ENCODE data around the gene GNL3. TPM values are rescaled to one million over a fixed set of nuclear protein-coding genes. Genes with fewer than 3 reads are reported as not detected.

Gene GNL3
- total and polyA plus RNA-seq, 12 donors, result 20.6 to 60.4 (median 25.8) TPM

- WGBS, 2 donors, result 68 to 72% methylated on average over 7 of the region's 7 CpGs
- no peak overlapping the region for H3K27ac ChIP-seq
- TF ChIP-seq CTCF (IDR thresholded peaks at IDR 0.05), result no peak
- DNase-seq, result no peak
- no peak overlapping the region for H3K4me3 ChIP-seq
- H3K27me3 ChIP-seq, result no peaks in the 10 kb centered on the region
- no peaks in the 10 kb centered on the region for H3K4me1 ChIP-seq
- no peaks in the 10 kb centered on the region for H3K9me3 ChIP-seq
- no peak for ATAC-seq
- peaks cover 8 to 100% (median 77%) of the 10 kb centered on the region in 9 donors for H3K36me3 ChIP-seq
- intact Hi-C loops (cut with DNase I), result no loop called here
These were observed 8.8 kb downstream of the GNL3 start for GRCh38 chr3:52694528-52695189.

- Histone ChIP-seq H3K36me3 (peaks cover 6 to 94% (median 63%) of the 10 kb centered on the region in 9 donors), H3K4me3 (no peak overlapping the region), H3K27ac (no peak overlapping the region), H3K4me1 (no peaks in the 10 kb centered on the region), H3K27me3 (no peaks in the 10 kb centered on the region), H3K9me3 (no peaks in the 10 kb centered on the region)
- no peak for TF ChIP-seq CTCF (IDR thresholded peaks at IDR 0.05)
- ATAC-seq, result no peak
- no peak for DNase-seq
- WGBS, 2 donors, result 82 to 84% methylated on average over 4 of the region's 4 CpGs
- intact Hi-C loops (cut with DNase I), result no loop called here
These were observed 10.2 kb downstream of the GNL3 start for GRCh38 chr3:52695798-52696671.

- H3K27me3 ChIP-seq, result no peaks in the 10 kb centered on the region
- peaks cover 6 to 84% (median 54%) of the 10 kb centered on the region in 9 donors for H3K36me3 ChIP-seq
- H3K9me3 ChIP-seq, result no peaks in the 10 kb centered on the region
- no peak for ATAC-seq
- WGBS, 2 donors, result 87% methylated on average over 2 of the region's 2 CpGs
- H3K27ac ChIP-seq, result peak overlapping the region in 1 of 10 donors; percentile 5
- no peak for TF ChIP-seq CTCF (IDR thresholded peaks at IDR 0.05)
- intact Hi-C loops (cut with DNase I), result no loop called here
- H3K4me1 ChIP-seq, result no peaks in the 10 kb centered on the region
- no peak for DNase-seq
- no peak overlapping the region for H3K4me3 ChIP-seq
These were observed 11.2 kb downstream of the GNL3 start for GRCh38 chr3:52696830-52697631.

- TF ChIP-seq CTCF (IDR thresholded peaks at IDR 0.05), result no peak
- WGBS, 2 donors, result 93 to 94% methylated on average over 4 of the region's 4 CpGs
- no peak for ATAC-seq
These were observed 11.8 kb downstream of the GNL3 start for GRCh38 chr3:52697632-52697965.

More at GRCh38 chr3:52697632-52697965, 11.8 kb downstream of the GNL3 start:
- DNase-seq, result no peak
- Histone ChIP-seq H3K36me3 (peaks cover 6 to 78% (median 49%) of the 10 kb centered on the region in 9 donors), H3K27me3 (no peaks in the 10 kb centered on the region), H3K9me3 (no peaks in the 10 kb centered on the region), H3K4me1 (no peaks in the 10 kb centered on the region), H3K27ac (peak overlapping the region in 1 of 10 donors; percentile 5), H3K4me3 (no peak overlapping the region)
- intact Hi-C loops (cut with DNase I), result no loop called here
